NK-92 (cell line): ENCODE results near the gene PSMB3.
"Not testable (repeated sequence)": the region's sequence is repeated elsewhere in the genome, so short reads cannot be mapped to it uniquely, and the experiment has no call there.

Source experiments
- DNase-seq: peaks from one replicate; lab custom pipeline; 2025; ENCODE audit not compliant: unreplicated experiment; lab: John Stamatoyannopoulos, UW

PSMB3 gene

DNA sequence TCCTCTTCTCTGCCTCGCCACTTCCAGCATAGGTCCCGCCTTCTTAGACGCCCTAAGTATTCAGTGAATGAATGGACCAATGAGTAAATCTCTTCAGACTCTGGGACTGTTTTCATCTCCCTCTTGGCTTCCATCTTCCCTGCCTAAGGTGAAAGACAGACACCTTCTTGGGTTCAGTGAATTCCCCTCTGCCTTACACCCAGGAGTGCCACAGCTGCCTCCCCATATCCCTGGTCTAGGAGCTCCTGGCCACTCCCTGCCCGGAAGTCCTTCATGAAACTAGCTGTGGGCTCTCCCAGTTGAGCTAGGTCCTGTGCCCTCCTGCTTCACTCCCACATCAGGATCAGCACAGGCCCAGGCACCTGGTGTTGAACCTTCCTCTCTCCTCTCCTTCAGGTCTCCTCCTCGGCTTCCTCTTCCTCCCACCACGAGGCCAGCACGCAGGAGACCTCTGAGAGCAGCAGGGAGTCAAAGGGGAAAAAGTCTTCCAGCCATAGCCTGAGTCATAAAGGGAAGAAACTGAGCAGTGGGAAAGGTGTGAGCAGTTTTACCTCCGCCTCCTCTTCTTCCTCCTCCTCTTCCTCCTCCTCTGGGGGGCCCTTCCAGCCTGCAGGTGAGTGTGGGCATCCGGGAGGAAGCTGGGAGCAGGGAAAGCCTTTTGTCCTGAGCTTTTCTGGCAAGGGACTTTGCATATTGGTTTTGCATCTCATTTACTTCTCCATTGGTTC lies 37.2 kb upstream of the PSMB3 start:
- DNase-seq, result no peak

DNA sequence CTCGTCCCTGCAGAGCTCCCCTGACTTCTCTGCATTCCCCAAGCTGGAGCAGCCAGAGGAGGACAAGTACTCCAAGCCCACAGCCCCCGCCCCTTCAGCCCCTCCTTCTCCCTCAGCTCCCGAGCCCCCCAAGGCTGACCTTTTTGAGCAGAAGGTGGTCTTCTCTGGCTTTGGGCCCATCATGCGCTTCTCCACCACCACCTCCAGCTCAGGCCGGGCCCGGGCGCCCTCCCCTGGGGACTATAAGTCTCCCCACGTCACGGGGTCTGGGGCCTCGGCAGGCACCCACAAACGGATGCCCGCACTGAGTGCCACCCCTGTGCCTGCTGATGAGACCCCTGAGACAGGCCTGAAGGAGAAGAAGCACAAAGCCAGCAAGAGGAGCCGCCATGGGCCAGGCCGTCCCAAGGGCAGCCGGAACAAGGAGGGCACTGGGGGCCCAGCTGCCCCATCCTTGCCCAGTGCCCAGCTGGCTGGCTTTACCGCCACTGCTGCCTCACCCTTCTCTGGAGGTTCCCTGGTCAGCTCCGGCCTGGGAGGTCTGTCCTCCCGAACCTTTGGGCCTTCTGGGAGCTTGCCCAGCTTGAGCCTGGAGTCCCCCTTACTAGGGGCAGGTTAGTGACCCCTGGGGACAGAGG lies 36.1 kb upstream of the PSMB3 start:
- DNase-seq, result no peak

DNA sequence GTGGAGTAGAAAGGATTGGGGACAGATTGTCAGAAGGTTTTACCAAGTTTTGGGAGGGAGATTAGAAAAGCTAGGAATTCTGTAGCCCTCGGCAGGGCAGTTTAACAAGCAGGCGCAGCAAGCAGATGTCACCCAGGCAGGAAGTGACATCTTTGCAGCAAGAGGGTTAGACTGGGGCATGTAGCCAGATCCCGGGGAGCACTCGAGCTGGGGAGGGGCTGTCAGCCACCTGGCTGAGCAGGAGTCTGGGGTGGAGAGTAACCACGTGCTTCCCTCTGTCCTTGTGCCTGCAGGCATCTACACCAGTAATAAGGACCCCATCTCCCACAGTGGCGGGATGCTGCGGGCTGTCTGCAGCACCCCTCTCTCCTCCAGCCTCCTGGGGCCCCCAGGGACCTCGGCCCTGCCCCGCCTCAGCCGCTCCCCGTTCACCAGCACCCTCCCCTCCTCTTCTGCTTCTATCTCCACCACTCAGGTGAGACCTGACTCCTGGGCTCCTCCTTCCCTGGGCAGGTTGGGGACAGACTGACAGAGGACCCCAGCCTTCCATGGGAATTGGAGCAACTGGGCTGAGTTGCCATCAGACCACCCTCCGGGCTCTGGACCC lies 35.3 kb upstream of the PSMB3 start:
- no peak for DNase-seq

DNA sequence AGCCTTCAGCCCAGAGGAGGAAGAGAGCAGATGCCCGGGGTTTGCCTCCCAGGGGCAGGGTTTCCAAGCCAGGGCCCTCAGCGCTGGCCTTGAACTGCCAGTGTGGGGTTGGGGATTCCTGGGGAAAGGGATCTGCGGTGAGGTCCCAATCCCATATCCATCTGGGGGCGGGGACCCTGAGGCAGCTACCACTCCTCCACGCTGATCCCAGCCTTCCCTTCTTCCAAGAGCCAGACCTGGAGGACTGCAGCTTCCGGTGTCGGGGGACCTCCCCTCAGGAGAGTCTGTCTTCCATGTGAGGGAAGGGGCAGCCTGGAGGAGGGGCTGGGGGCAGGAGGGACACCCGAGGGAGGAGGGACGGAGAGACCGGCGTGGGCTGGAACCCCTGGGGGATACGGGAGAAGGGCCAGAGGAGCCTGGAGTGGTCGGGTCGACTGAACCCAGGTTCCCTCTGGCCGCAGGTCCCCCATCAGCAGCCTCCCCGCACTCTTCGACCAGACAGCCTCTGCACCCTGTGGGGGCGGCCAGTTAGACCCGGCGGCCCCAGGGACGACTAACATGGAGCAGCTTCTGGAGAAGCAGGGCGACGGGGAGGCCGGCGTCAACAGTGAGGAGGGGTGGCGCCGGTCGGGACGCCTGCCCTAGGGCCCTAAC lies 33.1 kb upstream of the PSMB3 start:
- no peak for DNase-seq

DNA sequence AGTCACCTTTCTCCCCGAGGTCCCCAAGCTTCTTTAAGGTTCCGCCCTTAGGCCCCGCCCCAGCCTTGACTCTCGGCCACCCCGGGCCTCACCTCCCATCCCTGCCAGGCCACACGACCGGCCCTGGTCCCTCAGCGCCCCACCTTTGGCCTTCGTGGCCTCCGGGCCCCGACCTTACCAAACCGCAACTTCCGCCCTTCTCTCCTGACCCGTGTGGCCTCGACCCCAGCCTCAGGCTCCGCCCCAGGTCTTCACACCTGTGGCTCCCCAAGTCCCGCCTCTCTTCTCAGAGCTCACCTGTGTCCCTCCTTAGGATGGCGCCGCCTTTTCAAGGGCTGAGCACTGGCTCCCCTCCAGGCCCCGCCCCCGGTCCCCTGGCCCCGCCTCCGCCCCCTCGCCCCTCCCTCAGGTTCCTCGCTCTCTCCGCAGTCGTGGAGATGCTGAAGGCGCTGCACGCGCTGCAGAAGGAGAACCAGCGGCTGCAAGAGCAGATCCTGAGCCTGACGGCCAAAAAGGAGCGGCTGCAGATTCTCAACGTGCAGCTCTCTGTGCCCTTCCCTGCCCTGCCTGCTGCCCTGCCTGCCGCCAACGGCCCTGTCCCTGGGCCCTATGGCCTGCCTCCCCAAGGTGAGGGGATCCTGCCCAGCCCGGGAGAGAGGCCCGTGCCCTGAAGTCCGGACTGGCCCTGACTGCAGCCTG lies 32.4 kb upstream of the PSMB3 start:
- no peak for DNase-seq

DNA sequence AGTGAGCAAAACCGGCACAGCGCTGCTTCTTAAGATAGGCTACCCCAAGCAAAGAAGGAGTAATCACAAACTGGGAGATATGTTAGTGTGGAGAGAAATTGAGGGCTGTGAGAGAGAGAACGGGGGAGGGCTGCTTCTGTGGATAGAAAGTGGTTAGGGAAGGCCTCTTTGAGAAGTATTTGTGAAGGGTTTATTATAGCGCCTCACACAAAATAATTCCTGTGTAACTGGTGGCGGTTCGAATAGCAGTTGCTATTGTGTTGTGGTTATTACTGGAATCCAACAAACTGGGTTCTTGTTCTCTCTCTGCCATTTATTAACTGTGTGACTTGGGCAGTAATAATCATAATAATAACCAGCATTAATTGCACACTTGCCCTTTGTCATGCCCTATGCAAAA lies 31.6 kb upstream of the PSMB3 start:
- no peak for DNase-seq

DNA sequence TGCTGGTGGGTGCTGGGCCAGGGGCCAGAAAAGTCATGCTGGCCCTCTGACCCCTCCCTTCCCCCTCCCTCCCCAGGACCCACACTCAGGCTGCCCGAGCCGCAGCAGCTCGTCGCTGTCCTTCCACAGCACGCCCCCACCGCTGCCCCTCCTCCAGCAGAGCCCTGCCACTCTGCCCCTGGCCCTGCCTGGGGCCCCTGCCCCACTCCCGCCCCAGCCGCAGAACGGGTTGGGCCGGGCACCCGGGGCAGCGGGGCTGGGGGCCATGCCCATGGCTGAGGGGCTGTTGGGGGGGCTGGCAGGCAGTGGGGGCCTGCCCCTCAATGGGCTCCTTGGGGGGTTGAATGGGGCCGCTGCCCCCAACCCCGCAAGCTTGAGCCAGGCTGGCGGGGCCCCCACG lies 30.7 kb upstream of the PSMB3 start:
- no peak for DNase-seq

DNA sequence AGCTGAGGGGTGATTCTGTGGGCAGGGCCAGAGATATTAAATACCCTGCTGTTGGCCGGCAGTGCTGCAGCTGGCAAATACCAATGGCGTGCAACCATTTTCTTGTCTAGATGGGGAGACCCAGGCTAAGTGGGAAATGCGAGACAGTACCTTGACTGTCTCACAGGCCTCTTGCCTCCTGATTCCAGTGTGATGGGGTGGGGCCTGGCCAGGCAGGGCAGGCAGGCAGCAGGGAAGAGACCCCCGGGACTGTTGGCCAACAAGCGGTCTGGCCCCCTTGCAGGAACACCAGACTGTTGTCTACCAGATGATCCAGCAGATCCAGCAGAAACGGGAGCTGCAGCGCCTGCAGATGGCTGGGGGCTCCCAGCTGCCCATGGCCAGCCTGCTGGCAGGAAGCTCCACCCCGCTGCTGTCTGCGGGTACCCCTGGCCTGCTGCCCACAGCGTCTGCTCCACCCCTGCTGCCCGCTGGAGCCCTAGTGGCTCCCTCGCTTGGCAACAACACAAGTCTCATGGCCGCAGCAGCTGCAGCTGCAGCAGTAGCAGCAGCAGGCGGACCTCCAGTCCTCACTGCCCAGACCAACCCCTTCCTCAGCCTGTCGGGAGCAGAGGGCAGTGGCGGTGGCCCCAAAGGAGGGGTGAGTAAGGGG lies 28.1 kb upstream of the PSMB3 start:
- DNase-seq, result no peak

DNA sequence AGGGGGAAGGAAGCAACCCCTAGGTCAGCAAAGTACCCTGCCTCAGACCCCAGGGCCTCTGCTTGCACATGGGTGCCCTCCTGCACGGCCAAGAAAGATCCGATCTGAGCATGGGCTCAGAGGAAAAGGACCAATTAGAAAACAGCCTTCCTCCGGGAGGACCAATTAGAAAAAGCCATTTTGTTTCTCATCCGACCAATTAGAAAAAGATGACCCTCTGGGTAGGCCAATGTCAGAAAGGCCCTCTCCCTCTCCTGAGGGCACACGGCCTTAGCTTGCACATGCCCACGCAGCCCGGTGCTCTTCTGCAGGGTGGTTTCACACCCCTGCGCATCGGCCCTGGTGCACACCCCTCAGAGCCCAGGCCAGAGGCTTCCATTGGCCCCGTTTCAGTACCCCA lies 27.5 kb upstream of the PSMB3 start:
- no peak for DNase-seq

DNA sequence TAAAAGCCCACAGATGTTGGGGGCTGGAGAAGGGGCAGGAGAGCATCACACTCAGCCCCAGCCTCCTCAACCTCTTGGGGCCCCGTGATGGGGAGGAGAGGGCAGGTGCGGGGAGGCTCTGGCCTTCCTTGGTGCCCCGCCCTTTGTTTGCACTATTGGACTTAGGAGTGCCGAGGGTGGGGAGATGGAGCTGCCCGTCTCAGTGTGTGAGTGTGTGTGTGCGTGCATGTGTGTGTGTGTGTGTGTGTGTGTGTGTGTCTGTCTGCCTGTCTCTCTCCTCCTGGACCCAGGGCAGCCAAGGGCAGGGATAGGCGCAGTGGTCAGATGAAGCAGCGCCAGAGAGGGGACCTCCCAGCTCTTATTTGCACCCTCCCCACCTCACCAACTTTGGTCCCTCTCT lies 26.4 kb upstream of the PSMB3 start:
- not testable (repeated sequence) for DNase-seq

DNA sequence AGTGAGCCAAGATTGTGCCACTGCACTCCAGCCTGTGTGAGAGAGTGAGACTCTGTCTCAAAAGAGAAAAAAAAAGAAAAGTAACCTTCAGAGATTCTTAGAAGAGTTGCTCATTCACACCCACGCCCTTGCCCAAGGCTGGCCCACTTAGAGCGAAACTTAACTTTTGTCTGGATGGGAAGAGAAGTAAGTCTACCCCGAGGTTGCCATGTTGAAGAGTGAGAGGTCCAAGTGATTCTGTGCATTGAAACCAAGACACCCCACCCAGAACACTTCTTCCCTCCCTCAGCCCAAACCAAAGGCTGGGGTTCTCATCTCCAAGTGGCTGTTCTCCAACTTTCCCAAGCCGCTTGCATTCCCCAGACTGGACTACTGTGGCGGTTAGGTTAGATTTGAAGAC lies 24.8 kb upstream of the PSMB3 start:
- DNase-seq, result no peak

DNA sequence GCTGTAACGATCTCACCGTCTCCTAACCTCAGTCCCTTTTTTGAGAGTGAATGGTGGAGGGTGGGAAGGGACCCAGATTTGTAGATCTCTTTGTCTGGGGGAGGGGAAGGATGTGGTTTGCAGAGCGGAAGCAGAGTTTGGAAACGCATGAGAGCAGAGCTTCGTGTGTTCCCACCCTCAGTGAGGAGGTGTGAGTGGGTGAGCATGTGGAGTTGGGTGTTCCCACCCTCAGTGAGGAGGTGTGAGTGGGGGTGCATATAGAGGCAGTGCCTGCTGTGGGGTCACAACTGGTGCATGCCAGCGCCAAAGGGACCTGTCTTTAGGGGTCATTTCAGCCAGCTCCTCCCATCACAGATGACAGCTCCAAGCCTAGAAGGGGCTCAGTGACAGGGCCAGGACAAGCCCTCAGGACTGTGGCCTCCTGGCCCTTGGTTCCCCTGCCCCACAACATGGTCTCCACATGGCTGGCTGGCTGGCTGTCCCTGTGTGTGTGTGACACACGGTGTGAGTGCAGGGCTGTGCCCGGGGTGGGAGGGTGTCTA lies 24.2 kb upstream of the PSMB3 start:
- DNase-seq, result no peak

DNA sequence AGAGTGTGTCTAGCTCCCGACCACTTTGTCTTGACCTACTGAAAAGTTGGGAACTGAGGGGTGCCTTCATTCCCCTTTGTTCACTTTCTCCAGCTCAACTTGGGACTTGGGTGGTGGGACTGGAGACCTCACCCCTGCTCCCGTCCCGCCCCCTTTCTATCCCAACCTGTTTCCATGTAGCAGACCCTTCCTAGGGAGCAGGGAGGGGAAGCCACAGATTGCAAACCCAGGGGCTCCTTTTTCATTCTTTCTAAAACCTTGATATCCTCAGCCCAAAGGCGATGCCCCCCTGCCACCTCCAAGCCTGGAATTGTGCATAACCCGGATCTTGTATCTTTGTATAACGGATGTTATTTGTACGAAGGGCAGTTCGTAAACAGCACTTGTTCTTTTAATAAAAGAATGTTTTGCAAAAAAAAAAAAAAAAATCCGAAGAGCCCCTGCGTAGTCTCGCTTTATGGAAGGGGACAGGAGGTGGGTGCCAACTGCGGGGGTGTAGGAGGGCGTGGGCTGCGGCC lies 23.1 kb upstream of the PSMB3 start:
- DNase-seq, result no peak

DNA sequence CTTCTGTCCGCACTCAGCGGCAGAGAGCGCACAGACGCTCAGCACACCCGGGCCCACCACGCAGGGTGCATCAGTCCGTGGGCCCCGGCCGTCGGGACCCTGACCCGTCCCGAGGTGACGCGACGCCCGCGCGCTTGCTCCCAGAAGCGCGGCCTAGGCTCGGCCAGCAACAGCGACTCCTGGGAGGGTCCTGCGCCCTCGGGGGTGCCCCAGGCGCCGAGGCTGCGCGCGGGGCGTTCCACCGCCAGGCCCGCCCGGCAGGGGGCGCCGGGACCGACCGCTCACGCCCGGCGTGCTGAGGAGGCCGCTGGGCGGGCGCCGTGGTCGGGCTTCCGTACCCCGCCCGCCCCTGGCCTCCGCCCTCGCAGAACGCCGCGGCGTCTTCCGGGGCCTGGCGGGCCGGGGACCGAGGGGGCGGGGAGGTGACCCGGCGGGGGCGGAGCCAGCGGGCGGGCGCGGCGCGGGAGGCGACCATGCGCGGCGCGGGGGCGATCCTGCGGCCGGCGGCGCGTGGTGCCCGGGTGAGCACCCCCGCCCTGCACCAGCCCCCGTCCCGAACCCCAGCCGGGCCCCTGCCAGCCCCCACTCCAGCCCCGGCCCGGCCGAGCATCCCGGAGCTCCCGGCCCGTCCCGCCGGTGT lies 22.5 kb upstream of the PSMB3 start, which contains the start of gene CISD3:
CISD3 (plus strand) TSS at position 456 of the 640 bp plus-strand sequence; CDS start at position 474, 18 bp downstream.
- DNase-seq, result no peak

DNA sequence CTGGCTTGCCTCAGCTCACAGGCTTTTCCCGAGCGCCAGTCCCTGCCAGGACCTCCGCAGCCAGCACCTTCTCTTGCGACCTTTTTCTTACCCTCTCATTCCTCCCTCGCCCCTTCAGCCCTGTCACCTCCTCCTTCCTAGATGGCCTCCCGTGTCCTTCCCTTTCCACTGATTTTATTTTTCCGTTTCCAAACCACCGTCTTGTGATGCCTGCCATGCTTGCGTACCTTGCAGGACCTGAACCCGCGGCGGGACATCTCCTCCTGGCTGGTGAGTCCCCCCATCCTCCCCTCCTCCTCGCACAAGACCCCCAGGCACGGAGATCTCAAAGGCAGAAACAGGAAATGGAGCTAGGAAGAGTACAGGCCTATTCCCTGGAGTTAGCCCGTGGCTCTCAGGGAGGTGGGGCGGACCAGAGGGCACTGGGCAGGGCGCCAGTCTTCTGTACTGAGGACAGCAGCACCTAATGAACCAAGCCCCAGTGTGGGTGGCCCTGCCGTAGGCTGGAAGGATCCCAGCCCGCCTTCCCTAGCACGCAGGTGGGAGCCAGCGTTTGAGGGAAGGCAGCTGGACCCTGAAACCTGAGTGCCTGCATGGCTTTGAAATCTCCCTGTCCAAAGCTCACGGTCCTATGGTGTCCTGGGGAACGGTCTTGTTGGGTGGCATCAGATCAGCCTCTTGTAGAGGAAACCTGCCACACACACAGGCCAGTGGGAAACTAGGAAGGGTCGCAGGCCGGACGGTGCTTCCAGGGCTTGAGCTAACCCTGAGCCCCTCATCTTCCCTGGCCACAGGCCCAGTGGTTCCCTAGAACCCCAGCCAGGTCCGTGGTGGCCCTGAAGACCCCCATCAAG lies 21.8 kb upstream of the PSMB3 start:
- no peak for DNase-seq

DNA sequence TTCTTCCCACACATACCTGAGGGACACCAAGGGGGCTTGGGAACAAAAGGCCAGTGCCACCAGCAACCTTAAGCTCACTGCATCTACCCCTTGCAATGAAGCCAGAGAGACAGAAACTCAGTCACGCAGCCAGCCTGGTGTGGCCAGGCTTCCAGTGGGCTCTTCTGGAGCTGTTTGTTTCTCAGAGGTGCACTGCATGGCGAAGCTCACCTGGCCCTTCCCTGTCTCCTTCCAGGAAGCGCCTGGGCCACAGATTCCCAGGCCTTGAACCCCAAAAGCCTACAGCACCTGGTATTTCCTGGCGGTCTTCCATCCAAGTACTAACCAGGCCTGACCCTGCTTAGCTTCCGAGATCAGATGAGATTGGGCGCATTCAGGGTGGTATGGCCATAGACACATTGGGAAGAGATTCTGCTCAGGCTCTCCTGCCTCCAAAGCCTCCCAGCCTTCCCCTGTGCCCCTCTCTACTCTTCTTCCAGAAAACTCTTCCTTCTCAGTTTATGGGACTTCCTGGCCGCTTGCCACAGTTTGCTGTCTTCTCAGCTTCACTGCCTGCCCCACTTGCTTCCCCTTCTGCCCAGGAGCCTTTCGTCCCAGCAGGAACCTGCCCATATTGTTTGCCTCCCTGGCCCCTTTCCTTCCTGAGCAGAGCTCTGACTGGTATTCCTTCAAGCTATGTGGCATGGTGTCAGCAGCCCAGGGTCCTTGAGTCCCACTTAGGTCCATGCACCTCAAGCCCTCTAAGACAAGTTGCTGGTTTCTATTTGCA lies 20.8 kb upstream of the PSMB3 start:
- DNase-seq, result no peak

DNA sequence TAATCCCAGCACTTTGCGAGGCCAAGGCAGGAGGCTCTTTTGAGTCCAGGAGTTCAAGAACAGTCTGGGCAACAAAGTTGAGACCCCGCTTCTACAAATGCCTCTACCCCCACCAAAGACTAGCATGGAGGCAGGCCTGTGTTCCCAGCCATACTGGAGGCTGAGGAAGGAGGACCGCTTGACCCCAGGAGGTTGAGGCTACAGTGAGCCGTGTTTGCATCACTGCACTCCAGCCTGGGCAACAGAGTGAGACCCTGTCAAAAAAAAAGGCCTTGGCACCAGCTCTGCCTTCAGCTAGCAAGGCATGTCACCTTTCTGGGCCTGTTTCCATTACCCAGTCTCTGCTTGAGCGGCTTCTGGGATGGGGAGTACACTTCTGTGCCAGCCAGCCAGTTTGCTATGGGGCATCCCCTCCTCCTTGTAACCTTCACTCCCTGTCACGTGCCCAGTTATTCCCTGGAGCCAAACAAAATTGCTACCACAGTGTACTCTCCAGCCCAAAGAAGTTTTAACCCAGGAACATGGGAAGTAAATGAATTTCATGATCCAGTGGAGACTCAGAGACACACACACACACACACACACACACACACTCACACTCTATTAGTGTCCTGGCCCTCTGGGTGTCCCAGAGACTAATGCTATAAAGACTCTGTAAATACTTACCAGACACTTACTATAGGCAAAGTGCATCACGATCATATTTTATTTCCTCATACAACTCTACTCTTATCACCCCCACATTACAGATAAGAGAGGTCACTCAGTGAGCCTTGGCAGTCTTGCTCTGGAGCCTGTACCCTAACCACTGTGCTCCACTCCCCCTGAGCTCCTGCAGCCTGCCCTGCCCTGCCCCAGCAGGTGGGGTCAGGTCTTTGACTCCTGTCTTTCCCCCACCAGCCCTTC lies 19.9 kb upstream of the PSMB3 start:
- DNase-seq, result no peak
